ENCODE data around the gene PGGT1B. TPM values are rescaled to one million over a fixed set of nuclear protein-coding genes. Genes with fewer than 3 reads are reported as not detected.

Gene PGGT1B
- total RNA-seq, 2 donors from 2014 or later, result 73.6 to 92.0 TPM

- no peak for DNase-seq
- Histone ChIP-seq H3K27me3 (no peaks in the 10 kb centered on the region), H3K4me3 (no peak overlapping the region), H3K9me3 (no peaks in the 10 kb centered on the region), H3K9ac (ENCODE audit: low read depth in 2 of 2, low read length in 2 of 2) (no peak overlapping the region), H3K27ac (no peak overlapping the region), H3K4me1 (no peaks in the 10 kb centered on the region), H3K36me3 (no peaks in the 10 kb centered on the region)
- TF ChIP-seq, protein P1, sequence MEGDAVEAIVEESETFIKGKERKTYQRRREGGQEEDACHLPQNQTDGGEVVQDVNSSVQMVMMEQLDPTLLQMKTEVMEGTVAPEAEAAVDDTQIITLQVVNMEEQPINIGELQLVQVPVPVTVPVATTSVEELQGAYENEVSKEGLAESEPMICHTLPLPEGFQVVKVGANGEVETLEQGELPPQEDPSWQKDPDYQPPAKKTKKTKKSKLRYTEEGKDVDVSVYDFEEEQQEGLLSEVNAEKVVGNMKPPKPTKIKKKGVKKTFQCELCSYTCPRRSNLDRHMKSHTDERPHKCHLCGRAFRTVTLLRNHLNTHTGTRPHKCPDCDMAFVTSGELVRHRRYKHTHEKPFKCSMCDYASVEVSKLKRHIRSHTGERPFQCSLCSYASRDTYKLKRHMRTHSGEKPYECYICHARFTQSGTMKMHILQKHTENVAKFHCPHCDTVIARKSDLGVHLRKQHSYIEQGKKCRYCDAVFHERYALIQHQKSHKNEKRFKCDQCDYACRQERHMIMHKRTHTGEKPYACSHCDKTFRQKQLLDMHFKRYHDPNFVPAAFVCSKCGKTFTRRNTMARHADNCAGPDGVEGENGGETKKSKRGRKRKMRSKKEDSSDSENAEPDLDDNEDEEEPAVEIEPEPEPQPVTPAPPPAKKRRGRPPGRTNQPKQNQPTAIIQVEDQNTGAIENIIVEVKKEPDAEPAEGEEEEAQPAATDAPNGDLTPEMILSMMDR (IDR thresholded peaks at IDR 0.05), result no peak
- intact Hi-C loops (cut with DNase I), result no loop called here
These were observed 20.6 kb downstream of the PGGT1B start for GRCh38 chr5:115241881-115242642.

DNA sequence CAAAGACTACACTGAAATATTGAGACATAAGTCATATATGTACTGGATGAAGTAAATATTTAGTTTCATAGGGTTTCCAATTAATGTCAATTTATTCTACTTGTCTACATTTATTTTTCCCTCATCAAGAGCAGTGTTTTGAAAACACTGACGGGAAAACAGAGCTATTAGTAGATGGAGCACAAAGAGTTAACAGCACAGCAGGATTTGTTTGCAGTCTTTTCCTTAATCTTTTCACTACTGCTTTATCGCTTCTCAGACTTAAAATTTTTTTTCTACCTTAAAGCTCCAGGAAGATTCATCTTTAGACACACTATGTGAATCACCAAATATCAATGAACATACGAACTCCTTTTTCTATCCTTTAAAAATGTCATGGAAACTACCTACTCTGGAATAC, 25.6 kb downstream of the PGGT1B start:
- no peak overlapping the region for H3K4me3 ChIP-seq
- no peak for DNase-seq
- H3K4me1 ChIP-seq, result no peaks in the 10 kb centered on the region
- no peak overlapping the region for H3K9ac ChIP-seq (ENCODE audit: low read depth in 2 of 2, low read length in 2 of 2)
- H3K9me3 ChIP-seq, result no peaks in the 10 kb centered on the region
- H3K27me3 ChIP-seq, result no peaks in the 10 kb centered on the region
- H3K27ac ChIP-seq, result no peak overlapping the region
- intact Hi-C loops (cut with DNase I), result no loop called here
- TF ChIP-seq, protein P1 (IDR thresholded peaks at IDR 0.05), result no peak
- H3K36me3 ChIP-seq, result no peaks in the 10 kb centered on the region

GRCh38 chr5:115236599-115236998, 26.1 kb downstream of the PGGT1B start:
- H3K4me1 ChIP-seq, result no peaks in the 10 kb centered on the region
- intact Hi-C loops (cut with DNase I), result no loop called here
- H3K4me3 ChIP-seq, result no peak overlapping the region
- H3K9me3 ChIP-seq, result no peaks in the 10 kb centered on the region
- TF ChIP-seq, protein P1 (IDR thresholded peaks at IDR 0.05), result no peak
- H3K27ac ChIP-seq, result no peak overlapping the region
- H3K9ac ChIP-seq (ENCODE audit: low read depth in 2 of 2, low read length in 2 of 2), result no peak overlapping the region
- no peak for DNase-seq
- H3K27me3 ChIP-seq, result no peaks in the 10 kb centered on the region
- no peaks in the 10 kb centered on the region for H3K36me3 ChIP-seq

GRCh38 chr5:115231598-115231997, 31.1 kb downstream of the PGGT1B start:
- Histone ChIP-seq H3K9ac (ENCODE audit: low read depth in 2 of 2, low read length in 2 of 2) (no peak overlapping the region), H3K27ac (no peak overlapping the region), H3K27me3 (no peaks in the 10 kb centered on the region), H3K4me1 (no peaks in the 10 kb centered on the region), H3K9me3 (no peaks in the 10 kb centered on the region), H3K4me3 (no peak overlapping the region), H3K36me3 (no peaks in the 10 kb centered on the region)
- intact Hi-C loops (cut with DNase I), result no loop called here
- TF ChIP-seq, protein P1 (IDR thresholded peaks at IDR 0.05), result no peak
- DNase-seq, result no peak

DNA sequence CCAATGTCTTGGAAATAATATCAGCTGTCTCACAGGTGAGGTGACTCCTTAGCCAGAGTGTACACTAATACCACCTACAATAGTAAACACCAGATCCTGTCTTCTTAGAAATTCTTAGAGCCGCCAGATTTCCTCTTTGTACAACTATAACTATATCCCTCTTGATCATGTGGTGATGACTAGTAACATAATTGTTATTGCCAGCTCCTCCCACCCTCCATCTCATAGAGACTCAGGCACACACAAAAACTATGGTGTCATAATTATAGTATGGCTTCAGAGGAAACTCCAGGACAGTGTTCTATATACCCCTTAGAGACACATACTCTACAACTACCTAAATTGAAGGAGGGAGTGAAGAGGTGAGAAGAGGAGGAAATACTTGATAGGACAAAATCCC, 33.1 kb downstream of the PGGT1B start:
- H3K4me1 ChIP-seq, result no peaks in the 10 kb centered on the region
- no peak for DNase-seq
- no peak overlapping the region for H3K4me3 ChIP-seq
- H3K27ac ChIP-seq, result no peak overlapping the region
- H3K9ac ChIP-seq (ENCODE audit: low read depth in 2 of 2, low read length in 2 of 2), result no peak overlapping the region
- intact Hi-C loops (cut with DNase I), result no loop called here
- TF ChIP-seq, protein P1 (IDR thresholded peaks at IDR 0.05), result no peak
- no peaks in the 10 kb centered on the region for H3K36me3 ChIP-seq
- H3K27me3 ChIP-seq, result no peaks in the 10 kb centered on the region
- no peaks in the 10 kb centered on the region for H3K9me3 ChIP-seq

Measured in colonic mucosa (tissue), 4 donors.